ENCODE data around the gene QRICH1. TPM values are rescaled to one million over a fixed set of nuclear protein-coding genes. Genes with fewer than 3 reads are reported as not detected.
A peak's percentile ranks its signal among the peaks of the same experiment; 100 is the strongest.

Gene QRICH1
- total RNA-seq, 1 donor: 75.3 TPM

- peak; percentile 89 for DNase-seq (ENCODE audit: low read depth)
Measured at GRCh38 chr3:49104427-49105291, 10.8 kb upstream of the QRICH1 start, which contains the start of gene QARS1. Gene QARS1 (minus strand): TSS chr3:49104757. CDS start chr3:49104733, 24 bp downstream.

GRCh38 chr3:49104052-49104426, 10.2 kb upstream of the QRICH1 start:
- no peak for DNase-seq (ENCODE audit: low read depth)
- no peak for TF ChIP-seq CTCF (IDR thresholded peaks at IDR 0.05; ENCODE audit: insufficient read depth, low read length)
- peak overlapping the region; percentile 98 for H3K4me3 ChIP-seq (ENCODE audit: low read depth, low read length)

More at GRCh38 chr3:49104427-49105291, 10.8 kb upstream of the QRICH1 start, which contains the start of gene QARS1:
- peak within 1 kb of the TSS; percentile 98 for H3K4me3 ChIP-seq (ENCODE audit: low read depth, low read length)
- TF ChIP-seq CTCF (IDR thresholded peaks at IDR 0.05; ENCODE audit: insufficient read depth, low read length): no peak

GRCh38 chr3:49100046-49100615, 6.3 kb upstream of the QRICH1 start:
- H3K4me3 ChIP-seq (ENCODE audit: low read depth, low read length): no peak overlapping the region
- DNase-seq (ENCODE audit: low read depth): no peak
- no peak for TF ChIP-seq CTCF (IDR thresholded peaks at IDR 0.05; ENCODE audit: insufficient read depth, low read length)

DNA sequence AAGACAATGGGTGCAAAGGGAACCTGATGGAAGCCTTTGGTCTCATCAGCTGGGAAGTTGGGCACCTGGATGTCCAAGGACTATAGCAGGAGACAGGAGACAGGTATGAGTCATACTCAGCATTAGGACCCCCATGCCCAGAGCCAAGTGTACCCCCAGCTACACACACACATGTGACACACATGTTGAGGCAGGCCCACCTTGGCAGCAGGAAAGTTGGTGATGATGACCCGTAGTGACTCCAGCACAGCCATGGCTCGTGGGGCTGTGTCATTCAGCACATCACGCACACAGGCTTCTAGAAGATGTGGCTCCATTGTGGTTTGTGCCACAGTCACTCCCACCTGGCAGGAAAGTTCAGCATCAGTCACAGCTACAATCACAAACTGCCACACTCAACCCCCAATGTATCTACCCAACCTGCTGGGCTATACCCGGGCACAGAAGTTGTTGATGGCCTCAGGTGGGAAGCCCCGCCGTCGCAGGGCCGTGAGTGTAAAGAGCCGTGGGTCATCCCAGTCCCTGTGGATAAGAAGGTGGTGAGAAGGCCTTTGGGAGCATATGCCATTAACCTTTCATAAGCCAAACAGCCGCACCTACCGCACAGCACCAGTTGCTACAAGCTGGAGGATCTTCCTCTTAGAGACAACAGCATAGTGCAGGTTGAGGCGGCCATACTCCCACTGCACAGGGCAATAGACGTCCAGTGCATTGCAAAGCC, 5.2 kb upstream of the QRICH1 start:
- H3K4me3 ChIP-seq (ENCODE audit: low read depth, low read length): no peak overlapping the region
- TF ChIP-seq CTCF (IDR thresholded peaks at IDR 0.05; ENCODE audit: insufficient read depth, low read length): no peak
- no peak for DNase-seq (ENCODE audit: low read depth)

- H3K4me3 ChIP-seq (ENCODE audit: low read depth, low read length): no peak overlapping the region
- DNase-seq (ENCODE audit: low read depth): no peak
- TF ChIP-seq CTCF (IDR thresholded peaks at IDR 0.05; ENCODE audit: insufficient read depth, low read length): no peak
Measured at GRCh38 chr3:49098429-49098828, 4.6 kb upstream of the QRICH1 start.

DNA sequence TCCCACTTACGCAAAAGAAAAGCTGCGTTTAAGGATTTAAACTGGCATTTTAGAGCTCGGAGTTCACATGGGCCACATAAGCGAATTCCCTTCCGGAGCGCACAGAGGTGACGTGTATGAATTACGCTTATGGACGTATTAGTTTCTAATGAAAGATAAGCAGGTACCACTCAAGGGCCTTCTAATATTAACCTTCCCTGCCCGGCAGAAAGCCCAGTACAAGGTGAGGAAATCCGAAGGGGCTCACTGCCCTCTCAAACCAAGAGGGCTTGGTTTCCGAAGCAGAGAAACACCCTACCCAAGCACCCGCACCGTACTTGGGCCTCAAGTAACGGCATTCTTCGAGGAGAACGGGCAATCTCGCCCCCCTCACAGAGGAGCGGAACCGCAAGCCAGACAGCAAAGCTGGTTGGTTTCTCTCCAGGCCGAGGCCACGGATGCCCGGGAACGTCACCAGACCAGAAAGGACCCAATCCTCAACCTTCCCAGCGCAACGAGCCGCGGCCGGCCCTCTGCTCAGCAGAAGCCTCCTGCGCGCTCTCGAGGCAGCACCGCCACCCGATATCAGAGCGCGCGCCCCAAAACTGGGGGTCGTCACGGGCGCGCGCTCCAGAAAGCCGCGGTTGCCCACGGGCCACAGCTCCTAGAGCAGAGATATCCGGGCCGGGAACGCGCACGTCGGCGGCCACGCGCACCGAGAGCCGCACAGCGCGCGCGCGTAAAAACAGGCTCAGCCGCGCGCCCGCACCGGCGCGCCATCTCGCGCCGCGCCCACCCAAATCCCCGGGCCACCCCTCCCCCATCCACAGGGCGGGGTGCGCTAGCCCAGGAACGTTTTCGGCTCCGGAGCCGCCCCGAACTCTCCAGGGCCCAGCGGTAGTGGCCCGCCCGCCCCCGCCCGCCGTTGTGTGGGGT, 676 bp downstream of the QRICH1 start:
- H3K4me3 ChIP-seq (ENCODE audit: low read depth, low read length): peak overlapping the region; percentile 98
- DNase-seq (ENCODE audit: low read depth): peak; percentile 86
- no peak for TF ChIP-seq CTCF (IDR thresholded peaks at IDR 0.05; ENCODE audit: insufficient read depth, low read length)
